Measurements from ENCODE around the gene LBP. TPM values are rescaled to one million over a fixed set of nuclear protein-coding genes. Genes with fewer than 3 reads are reported as not detected.

LBP gene
- total RNA-seq, 1 donor = not detected

- no peak overlapping the region for H3K4me3 ChIP-seq (ENCODE audit: low read depth, low read length)
- TF ChIP-seq CTCF (IDR thresholded peaks at IDR 0.05; ENCODE audit: insufficient read depth, low read depth, low read length) = no peak
- DNase-seq (ENCODE audit: low read depth) = no peak
Measured at GRCh38 chr20:38414769-38415450, 68.6 kb downstream of the LBP start.

GRCh38 chr20:38418509-38419204 lies 72.4 kb downstream of the LBP start:
- peak; percentile 26 for DNase-seq (ENCODE audit: low read depth)
- no peak for TF ChIP-seq CTCF (IDR thresholded peaks at IDR 0.05; ENCODE audit: insufficient read depth, low read depth, low read length)
- H3K4me3 ChIP-seq (ENCODE audit: low read depth, low read length) = no peak overlapping the region

DNA sequence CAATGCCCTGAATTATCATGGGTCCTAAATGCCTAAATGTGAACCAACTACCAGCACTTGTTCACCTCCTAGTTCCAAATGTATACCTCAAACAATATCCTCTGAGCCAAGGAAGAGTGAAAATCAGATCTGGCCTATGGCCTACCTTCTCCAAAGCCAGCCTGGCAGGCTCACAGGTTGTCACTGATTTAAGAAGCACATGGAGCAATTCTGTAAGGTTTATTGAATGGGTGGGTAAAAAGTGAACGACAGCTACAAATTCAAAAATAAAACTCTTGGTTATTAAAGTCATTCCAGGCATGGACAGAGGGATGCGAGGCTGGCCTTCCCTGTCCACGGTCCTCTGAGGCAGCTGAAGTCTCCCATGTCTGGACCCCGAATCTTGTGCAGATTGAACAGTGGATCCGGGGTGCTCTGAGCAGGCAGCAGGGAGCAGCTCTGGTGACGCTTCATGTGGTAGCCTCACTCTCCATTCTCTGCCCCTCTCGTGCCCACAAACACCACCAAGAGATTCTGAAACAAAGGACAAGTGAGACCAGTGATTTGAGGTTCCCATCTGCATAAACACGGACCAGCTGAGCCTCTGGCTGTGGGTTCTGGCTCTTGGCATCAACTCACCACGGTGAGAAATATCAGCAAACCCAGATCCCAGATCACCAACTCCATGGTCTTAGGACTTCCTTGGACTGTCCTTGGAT lies 74.3 kb downstream of the LBP start:
- no peak for DNase-seq (ENCODE audit: low read depth)
- H3K4me3 ChIP-seq (ENCODE audit: low read depth, low read length) = no peak overlapping the region
- no peak for TF ChIP-seq CTCF (IDR thresholded peaks at IDR 0.05; ENCODE audit: insufficient read depth, low read depth, low read length)

- H3K4me3 ChIP-seq (ENCODE audit: low read depth, low read length) = no peak overlapping the region
- TF ChIP-seq CTCF (IDR thresholded peaks at IDR 0.05; ENCODE audit: insufficient read depth, low read depth, low read length) = no peak
- no peak for DNase-seq (ENCODE audit: low read depth)
Measured at GRCh38 chr20:38421915-38422314, 75.6 kb downstream of the LBP start.

GRCh38 chr20:38423541-38423940 lies 77.3 kb downstream of the LBP start:
- no peak for DNase-seq (ENCODE audit: low read depth)
- H3K4me3 ChIP-seq (ENCODE audit: low read depth, low read length) = no peak overlapping the region
- TF ChIP-seq CTCF (IDR thresholded peaks at IDR 0.05; ENCODE audit: insufficient read depth, low read depth, low read length) = no peak

GRCh38 chr20:38424401-38424800 lies 78.1 kb downstream of the LBP start:
- H3K4me3 ChIP-seq (ENCODE audit: low read depth, low read length) = no peak overlapping the region
- no peak for TF ChIP-seq CTCF (IDR thresholded peaks at IDR 0.05; ENCODE audit: insufficient read depth, low read depth, low read length)
- DNase-seq (ENCODE audit: low read depth) = no peak
